Fibroblast of pulmonary artery (primary cell): ENCODE data around the gene GSTM2.
"Not testable (repeated sequence)": the region's sequence is repeated elsewhere in the genome, so short reads cannot be mapped to it uniquely, and the experiment has no call there.

Experiments
- DNase-seq: peaks from one replicate; pipeline ENCODE4 v3.0.0-alpha.2; 2010; ENCODE audit warnings: low read depth
- H3K4me3 ChIP-seq: replicated peaks from 2 replicates; pipeline ENCODE4 v1.5.1; 2011; ENCODE audit warnings: low read depth, mild to moderate bottlenecking, control low read depth, low read length, moderate library complexity
- CTCF ChIP-seq: IDR thresholded peaks from 2 replicates; pipeline ENCODE4 v1.5.1; 2011; ENCODE audit warnings: mild to moderate bottlenecking, control low read depth, low read length, inconsistent platforms; ENCODE audit errors: missing control alignments

The GSTM2 gene

GRCh38 chr1:109687109-109687508 lies 19.3 kb downstream of the GSTM2 start:
- H3K4me3 ChIP-seq, result peak overlapping the region; percentile 55
- DNase-seq, result not testable (repeated sequence)

GRCh38 chr1:109687641-109688499 lies 20.0 kb downstream of the GSTM2 start, which contains the start of gene GSTM1:
GSTM1 (plus strand) TSS chr1:109687817; CDS start chr1:109687874, 57 bp downstream.
- peak within 1 kb of the TSS; percentile 55 for H3K4me3 ChIP-seq
- peak; percentile 70 for DNase-seq
- TF ChIP-seq CTCF, result peak; percentile 15

- DNase-seq, result no peak
- TF ChIP-seq CTCF, result no peak
- H3K4me3 ChIP-seq, result no peak overlapping the region
Observed at GRCh38 chr1:109689844-109690405, 22.1 kb downstream of the GSTM2 start.

- no peak overlapping the region for H3K4me3 ChIP-seq
- TF ChIP-seq CTCF, result no peak
- no peak for DNase-seq
Observed at GRCh38 chr1:109691759-109692158, 23.9 kb downstream of the GSTM2 start.

- DNase-seq, H3K4me3 ChIP-seq: not testable (repeated sequence)
Observed at GRCh38 chr1:109694400-109694799, 26.5 kb downstream of the GSTM2 start.

- H3K4me3 ChIP-seq, DNase-seq: not testable (repeated sequence)
Observed at GRCh38 chr1:109695138-109695537, 27.3 kb downstream of the GSTM2 start.

GRCh38 chr1:109697066-109697465 lies 29.2 kb downstream of the GSTM2 start:
- no peak for DNase-seq
- TF ChIP-seq CTCF, result no peak

GRCh38 chr1:109697861-109698260 lies 30.0 kb downstream of the GSTM2 start:
- DNase-seq, H3K4me3 ChIP-seq: not testable (repeated sequence)

More at GRCh38 chr1:109697066-109697465, 29.2 kb downstream of the GSTM2 start:
- no peak overlapping the region for H3K4me3 ChIP-seq

- H3K4me3 ChIP-seq, DNase-seq: not testable (repeated sequence)
Observed at GRCh38 chr1:109702940-109703339, 35.1 kb downstream of the GSTM2 start.
